ENCODE measurements around the gene EPHB1. TPM values are rescaled to one million over a fixed set of nuclear protein-coding genes. Genes with fewer than 3 reads are reported as not detected.
"Not testable (repeated sequence)": the region's sequence is repeated elsewhere in the genome, so short reads cannot be mapped to it uniquely, and the experiment has no call there.

EPHB1 gene
- total RNA-seq, 1 experiment from 2014 or later = 0.29 TPM

DNA sequence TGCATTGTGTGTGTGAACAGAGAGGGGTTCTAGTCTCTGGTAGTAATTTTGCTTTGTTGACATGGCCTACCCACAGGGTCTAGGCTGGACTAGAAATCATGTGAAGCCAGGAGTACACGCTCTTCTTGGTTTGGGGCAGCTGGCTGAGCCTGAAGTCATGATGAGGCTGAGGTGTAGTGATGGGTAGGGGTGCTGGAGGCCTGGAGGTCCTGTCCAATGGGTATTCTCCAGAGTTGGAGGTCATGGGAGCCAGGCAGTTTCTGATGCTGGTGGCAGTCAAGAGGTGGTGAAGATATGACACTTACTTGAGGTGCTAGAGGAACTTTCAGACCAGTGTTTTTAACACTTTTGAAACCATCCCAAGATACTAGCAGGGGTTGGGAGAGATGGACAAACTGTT lies 18.5 kb upstream of the EPHB1 start:
- no peak for DNase-seq (ENCODE audit: low spot score)

DNA sequence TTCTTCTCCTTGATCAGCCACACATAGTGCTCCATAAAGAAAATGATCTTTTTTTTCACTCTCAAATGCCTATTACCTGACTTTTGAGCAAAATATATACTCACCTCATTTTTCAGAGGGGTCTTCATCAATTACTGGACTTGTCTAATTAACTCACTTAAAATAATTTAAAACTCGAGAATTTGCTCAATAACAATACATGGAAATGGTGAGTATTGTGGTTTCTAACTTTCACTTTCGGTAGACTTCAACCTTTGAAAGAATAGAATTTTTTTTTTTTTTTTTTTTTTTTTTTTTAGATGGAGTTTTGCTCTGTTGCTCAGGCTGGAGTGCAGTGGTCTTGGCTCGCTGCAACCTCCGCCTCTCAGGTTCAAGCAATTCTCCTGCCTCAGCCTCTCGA lies 17.7 kb upstream of the EPHB1 start:
- DNase-seq (ENCODE audit: low spot score) = no peak

DNA sequence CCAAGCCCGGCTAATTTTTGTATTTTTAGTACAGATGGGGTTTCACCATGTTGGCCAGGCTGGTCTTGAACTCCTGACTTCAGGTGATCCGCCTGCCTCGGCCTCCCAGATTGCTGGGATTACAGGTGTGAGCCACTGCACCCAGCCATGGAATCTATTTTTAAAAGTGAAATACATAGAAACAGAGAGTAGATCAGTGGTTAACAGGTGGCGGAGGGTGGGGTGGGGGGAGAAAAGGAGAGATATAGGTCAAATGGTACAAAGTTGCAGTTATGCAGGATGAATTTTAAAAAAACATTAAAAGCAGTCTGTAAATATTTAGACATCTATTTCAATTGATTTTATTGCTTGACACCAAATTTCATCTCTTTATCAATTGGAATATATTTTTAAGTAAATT lies 6.8 kb upstream of the EPHB1 start:
- DNase-seq (ENCODE audit: low spot score) = not testable (repeated sequence)

DNA sequence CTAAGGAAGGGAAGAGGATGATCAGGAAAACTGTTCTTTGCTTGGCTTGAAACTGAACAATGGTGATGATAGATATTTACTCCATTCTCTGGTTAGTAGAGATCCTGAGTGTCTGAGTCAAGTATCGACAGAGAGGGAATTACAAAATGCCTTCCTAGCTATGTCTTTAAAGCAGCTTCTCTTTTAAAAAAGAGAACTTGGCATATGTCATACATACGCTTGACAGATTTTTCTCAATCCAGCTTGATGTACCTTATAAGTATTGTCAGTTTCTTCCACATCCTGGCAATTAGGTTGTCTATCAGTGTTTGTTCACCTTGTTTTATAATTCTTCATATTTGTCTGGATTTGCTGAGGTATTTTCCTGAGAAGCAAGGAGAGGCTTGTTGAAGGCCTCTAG lies 5.0 kb upstream of the EPHB1 start:
- DNase-seq (ENCODE audit: low spot score) = no peak

DNA sequence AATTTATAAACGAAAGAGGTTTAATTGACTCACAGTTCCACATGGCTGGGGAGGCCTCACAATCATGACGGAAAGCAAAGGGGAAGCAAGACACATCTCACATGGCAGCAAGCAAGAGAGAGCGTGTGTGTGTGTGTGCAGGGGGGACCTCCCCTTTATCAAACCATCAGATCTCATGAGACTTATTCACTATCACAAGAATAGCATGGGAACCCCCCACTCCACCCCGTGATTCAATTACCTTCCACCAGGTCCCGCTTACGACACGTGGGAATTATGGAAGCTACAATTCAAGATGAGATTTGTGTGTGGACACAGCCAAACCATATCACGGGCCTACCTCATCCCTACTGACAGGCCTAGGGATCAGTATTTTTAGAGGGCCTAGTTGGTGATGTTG lies 3.1 kb upstream of the EPHB1 start:
- no peak for DNase-seq (ENCODE audit: low spot score)

DNA sequence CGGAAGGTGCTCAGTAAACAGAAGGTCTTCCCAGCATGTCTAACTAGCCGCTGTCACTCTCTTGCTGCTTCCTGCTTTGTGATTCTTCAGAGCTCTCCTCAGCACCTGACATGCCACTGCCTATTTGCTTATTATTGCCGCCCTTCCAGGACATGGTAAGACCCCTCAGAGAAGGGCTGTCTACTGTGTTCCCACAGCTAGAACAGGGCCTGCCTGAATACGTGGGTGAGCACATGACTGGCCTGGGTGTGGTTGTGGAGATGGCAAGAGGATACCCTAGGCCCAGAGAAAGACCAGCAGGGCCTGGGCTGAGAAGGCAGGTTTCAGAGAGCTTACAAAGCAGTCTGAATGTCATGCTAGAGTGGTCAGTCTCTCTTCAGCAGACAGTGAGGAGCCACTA lies 2.4 kb upstream of the EPHB1 start:
- DNase-seq (ENCODE audit: low spot score) = no peak

DNA sequence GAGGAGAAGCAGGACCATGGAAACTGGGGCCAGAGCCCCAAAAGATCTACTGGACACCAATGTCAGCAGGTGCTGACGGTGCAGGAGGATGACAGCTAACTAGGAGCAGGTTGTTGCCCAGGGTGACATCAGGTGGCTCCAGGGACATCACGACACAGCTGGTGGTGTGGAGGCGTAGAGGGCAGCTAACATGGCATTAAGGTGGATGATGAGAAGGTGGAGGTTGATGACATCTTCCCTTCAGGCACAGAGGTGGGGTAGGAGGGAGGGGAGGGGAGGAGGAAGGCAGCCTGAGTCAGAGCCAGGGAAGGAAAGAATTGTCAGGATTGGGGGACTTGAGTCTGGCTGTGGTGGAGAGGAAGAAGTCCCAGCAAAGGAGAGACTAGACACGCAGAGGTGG lies 1.5 kb upstream of the EPHB1 start:
- DNase-seq (ENCODE audit: low spot score) = no peak

DNA sequence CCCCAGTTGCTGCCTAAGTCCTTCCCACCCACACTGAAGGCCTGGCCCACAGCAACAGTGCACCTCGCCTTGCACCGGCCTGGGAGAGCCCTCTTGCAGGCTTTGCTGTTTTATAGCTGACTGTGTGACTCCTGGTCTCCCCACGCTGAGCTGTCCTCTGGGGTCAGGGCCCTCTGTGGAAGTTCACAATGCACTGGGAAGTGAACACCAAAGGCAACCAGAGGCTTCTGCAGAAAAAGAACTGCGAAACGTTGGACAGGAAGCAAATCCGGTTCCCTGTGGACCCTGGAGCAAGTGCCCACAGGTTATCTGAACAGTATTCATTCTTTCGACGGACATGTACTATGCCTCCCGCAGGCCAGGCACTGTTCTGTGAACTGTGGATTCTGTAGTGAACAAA lies 737 bp upstream of the EPHB1 start:
- DNase-seq (ENCODE audit: low spot score) = no peak

DNA sequence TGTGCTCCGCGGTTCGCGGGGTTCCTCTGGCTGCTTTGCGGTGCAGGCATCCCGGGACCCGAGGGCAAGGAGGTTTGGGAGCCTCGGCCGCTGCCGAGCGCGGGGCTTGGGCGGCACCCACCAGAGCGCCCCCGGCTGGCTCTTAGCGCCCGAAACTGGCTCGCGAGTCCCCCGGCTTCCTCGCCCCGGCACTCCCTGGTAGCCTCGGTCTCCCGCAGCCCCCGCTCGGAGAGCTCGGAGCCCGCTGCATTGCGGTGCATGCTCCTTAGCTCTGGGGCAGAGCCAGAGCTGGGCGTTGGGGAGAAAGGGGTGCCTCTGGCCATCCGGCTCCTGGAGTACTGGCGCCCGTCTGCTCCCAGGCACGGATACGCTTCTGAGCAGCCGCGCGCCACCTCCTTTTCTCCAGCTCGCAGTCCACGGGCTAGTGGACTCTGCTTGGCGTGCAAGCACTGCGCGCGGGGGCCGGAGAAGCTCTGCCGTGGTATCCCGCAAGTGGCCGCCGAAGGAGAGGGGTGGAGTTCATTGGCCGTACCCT lies 753 bp downstream of the EPHB1 start:
- no peak for DNase-seq (ENCODE audit: low spot score)

DNA sequence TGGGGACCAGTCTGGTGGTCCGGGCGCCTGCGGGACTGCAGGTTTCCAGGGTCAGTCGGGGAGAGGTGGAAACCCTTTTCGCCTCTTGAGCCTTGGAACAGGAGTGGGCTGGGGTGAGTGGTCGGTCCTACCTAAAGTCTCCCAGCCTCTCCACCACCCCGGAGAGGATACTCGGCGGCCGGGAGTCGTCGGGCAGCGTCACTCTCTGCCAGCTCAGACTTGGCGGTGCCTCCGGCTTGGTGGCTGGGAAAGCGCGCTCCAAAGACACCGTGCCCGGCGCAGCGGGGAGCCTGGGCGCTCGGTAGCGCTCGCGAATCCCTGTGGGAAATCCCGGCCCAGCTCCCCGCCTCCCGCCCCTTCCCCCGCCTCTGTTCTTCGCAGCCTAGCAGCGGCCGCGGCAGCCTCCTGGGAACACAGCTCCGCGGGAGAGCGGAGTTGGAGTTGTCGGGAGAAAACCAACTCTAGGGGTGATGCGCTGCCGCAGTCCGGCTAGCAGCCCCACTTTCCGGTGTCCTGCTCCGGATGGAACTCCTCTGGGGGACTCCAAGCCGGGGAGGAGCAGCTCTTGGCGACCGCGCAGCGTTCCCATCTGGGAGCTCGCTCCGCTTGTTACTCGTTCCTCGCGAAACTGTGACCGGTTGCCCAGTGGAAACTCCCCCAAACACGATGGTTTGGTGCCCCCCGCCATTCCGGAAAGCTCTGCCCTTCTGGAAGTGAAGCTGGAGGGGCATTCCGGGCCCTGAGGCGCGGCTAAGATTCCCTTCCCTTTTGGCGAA lies 1.4 kb downstream of the EPHB1 start:
- no peak for DNase-seq (ENCODE audit: low spot score)

DNA sequence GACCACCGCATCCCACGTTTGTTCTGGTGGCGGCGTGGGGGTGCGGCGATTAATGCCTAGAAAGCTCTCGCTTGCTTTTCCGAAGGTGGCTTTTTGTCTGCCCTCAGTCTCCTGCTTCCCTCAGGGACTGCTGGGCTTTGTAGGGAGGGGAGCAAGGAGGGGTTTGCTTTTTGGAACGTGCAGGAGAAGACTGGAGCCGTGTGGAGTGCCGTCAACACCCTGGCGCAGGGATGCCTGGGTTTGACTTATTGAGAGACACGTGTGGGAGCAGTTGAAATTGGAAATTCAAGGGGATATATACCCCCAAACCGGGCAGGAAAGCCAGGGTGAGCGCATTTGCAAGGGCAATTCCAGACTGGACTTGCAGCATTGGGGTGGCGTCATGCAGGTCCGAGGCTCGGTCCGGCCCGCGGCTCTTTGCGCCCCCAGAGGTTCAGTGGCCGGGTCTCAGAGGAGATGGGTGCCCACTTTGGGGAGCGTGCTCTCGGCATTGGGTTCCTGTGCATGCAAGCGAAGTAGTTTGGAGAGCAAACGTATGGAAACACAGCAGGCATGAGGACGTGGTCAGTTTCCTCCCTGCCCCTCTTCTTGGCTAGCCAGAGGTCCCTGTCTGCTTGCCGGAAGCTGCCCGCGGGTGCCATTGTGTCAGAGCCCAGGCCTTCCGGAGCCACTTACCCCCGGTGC lies 2.1 kb downstream of the EPHB1 start:
- DNase-seq (ENCODE audit: low spot score) = no peak

DNA sequence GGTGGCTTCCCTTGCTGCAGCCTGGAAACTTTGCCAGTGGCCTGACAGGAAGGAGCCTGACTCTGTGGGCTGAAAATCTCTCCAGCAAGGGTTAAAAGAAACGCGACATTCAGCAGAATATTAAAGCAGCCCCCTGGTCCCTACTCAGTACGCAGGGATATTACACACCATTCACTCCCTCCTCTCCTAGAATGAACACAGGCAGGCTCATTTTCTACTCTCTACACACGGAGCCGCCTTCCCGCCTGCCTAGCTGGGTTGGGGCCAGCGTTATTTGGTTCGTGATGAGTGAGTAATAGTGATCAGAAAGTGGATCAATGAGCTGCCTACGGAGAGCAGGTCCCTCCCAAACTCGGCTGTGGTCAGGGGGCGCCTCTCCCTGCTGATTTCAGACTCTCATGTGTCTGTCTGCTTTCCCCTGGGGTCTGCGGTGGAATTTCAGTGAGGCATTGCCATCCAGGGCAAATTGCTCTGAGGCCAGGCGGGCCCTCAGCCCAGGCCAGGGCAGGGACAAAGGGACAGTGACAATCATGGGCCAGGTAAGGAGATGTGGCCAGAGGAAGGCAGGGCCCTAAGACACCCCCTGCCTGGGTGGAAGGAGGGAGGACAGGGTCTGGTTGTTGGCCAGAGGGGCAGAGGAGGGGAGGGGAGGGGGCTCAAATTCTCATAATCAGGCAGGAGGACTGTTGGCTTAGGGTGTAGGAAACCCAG lies 2.8 kb downstream of the EPHB1 start:
- no peak for DNase-seq (ENCODE audit: low spot score)

DNA sequence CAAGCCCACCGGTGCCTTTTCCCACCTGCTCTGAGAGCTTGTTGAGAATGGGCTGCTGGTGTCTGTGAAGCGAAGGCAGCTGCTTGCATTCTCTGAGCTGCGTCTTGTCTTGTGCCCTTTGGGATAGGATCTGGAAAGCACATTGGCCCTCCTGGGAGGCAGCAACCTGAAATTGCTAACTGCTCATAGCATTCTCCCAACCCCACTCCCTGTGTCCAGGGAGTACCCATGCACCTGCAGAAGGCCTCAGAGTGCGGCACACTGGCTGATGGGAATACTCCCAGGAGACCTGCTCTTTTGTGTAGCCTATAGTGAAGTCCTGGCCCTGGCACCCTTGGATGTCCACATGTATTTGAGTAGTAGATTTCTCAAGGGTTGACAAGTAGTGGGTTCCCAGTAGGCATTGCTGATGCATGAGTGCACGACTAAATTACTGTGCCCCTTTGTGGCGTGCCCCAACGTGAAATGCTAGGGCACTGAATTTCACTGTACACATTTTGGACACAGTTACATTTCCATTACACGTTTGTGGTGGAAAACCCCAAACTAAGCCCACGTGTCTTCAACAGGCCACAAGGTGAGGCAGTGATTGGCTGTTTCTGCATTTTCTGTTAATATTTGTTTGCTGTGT lies 3.7 kb downstream of the EPHB1 start:
- DNase-seq (ENCODE audit: low spot score) = no peak

DNA sequence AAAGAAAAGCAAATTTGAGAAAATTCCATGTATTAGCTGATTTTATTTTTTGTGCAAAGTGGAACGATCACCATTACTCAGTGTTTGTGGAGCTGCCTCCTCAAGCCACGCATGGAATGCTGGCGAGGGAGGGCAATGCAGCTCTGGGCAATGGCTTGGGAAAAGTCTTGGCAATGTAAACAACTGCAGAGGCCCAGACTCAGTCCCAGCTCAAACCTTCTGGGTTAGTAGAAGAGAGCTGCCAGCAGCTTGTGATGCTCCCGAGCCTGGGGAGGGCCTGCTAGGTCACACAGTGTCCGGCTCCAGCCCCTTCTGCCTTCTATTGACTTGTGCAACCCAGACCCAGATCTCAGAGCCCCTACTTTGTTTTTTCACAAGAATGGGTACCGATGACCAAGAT lies 4.3 kb downstream of the EPHB1 start:
- DNase-seq (ENCODE audit: low spot score) = peak; percentile 47

DNA sequence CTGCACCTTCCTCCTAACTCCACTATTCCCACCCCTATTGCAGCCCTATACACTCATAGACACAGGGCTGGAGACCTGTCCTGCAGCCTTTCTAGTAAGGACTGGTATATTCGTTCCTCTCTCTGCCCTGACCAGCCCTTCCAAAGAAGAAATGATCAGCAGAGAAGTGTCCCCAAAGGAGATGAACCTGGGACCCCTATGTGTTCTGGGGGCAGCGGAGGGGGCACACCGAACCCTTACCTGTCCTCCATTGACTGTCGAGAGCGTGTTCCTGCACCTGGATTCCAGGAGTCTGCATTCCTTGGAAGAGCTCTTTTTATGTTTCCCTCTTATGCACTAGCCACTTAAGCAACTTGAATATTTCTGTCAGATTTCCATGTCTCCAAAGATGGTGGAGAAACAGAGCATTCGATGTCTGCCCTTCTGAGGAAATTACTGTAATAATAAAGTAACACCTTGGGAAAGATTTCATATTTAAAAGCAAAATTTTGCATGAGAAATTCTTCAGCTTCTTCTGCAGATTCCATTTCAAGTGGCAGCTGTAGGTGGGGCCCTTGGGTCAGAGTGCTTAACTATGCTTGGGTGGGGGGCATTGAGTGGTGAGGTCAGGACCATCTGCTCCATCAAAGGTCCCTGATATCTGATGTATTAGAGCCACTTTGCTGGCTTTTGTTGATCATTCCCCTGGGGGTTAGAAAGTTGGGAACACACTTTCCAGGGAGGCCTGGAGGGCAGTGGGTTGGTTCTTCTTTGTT lies 6.3 kb downstream of the EPHB1 start:
- no peak for DNase-seq (ENCODE audit: low spot score)

DNA sequence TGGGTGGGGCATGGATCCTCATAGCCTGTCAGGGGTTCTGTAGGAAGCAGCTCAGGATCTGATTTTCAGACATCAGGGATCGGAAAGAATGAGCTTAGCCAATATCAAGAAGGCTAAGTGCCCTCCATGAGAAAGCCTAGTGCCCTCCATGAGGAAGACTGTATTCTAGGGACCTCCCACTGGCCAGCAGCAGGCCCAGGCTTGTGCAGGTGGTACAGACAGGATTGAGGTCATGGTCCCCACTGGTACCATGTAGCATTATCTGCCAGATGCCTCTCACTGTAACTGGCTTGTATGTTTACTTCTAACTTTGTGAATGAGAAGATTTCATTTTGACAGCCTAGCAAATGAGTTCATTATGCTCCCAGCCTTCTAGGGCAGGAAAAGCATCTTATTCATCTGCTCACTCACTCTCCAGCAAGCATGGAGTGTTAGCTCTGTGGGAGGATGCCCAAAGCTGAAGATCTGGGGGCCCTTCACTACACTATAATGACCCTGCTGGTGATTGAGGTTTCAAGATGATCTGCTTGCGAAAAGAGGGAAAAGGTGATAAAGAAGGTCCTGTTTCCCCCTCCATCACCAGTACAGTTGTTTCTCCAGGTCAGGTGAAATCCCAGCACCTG lies 7.5 kb downstream of the EPHB1 start:
- DNase-seq (ENCODE audit: low spot score) = no peak

DNA sequence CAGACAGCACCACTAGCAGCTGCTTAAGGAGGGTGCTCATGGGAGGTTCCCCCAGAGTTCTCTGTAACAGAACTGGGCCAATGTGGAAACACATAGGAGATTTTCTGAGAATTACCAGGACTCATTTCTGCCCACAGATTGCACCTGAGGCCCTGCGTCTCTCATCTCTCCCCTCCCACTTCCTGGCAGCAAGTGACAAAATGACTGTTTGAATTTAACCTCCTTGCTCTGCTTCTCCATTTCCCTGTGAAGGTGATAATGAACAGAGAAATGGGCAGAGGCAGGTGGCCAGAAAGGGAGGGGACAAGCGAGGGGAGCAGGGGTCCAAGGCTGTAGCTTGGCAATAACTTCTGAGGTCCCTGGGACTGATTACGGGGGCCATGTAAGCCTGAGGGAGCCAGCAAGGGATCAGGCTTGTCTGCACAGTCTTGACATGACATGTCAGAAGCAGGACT lies 8.0 kb downstream of the EPHB1 start:
- DNase-seq (ENCODE audit: low spot score) = no peak

DNA sequence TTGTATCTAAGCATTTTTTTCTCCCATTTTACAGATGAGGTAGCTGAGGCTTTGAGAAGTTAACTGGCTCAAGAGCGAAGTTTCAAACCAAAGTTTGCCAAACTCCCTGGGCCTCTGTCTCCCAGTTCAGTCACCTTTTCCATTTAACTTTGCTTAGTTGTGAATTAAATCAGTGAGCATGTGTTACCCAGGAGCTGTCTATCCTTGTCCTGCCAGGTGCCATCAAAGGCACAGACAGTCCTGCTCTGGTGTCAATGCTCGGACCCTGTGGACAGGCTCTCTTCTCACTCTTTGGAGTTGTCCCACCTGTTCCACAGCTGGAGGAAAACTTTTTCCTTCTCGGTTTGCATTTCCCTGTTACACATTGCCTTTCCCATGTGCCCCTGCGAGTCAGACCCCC lies 8.6 kb downstream of the EPHB1 start:
- no peak for DNase-seq (ENCODE audit: low spot score)

DNA sequence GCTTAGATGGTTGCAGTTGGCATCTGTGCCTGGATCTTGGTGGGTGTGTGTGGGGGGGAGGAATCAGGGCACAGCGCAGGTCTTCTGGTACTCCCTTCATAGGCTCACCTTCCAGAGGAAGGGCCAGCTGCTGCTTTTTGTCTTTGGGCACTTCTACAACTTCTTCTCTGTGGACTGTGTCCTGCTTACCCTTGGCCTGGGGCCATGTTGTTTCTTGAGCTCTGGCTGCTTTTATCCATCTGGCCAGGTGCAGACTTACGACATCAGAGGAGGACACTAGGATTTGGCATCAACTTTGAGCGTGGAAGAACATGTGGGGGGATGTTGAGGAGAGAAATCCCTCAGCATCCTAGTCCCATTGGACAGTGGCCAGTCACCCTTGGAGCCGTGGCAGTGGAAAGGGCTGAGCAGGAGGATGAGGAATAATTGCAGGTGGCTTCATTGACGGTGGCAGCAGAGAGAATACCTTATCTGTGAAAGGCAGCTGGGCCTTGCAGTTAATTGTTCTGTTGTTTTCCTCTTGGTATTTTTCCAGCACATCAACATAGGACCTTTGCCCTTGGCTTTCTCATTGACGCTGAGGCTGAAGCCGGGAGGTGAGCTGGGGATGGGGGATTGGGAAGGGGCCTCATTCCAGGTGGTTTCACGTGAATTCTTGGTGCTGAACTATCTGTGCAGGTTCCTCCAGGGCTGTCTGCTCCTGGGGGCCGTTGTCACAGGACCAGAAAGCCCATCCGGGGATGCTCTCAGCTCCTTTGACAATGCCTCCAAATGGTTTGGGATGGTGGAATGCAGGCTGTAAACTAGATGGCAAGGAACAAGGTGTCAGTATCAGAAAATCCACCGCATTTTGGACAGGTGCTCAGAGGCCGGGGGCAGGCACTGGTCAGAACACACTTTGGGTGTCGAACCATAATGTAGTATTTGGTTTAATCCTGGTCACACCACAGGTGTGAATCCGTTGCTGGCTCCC lies 9.7 kb downstream of the EPHB1 start:
- DNase-seq (ENCODE audit: low spot score) = no peak

DNA sequence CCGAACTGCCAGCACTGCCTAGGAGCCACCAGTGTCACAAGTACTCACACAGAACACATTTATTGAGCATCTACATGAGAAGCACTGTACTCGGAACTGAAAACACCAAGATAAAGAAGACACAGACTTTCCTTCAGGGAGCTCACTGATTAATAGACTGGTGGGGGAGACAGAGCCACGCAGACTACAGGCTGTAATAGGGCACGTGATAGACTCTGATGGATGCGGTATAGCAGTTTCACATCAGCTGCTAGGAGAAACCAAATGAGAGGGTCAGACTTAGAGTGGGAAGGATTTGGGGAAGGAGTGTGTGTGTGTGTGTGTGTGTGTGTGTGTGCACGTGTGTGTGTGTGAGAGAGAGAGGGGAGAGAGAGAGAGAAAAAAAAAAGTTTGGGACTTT lies 12.1 kb downstream of the EPHB1 start:
- no peak for DNase-seq (ENCODE audit: low spot score)
